GM20000 (cell line): Measurements from ENCODE around the gene CDKAL1.

Experiments used
- DNase-seq: peaks from one replicate; pipeline ENCODE4 v3.0.0; 2012; ENCODE audit warnings: low spot score
- CTCF ChIP-seq: IDR thresholded peaks from 2 replicates; pipeline ENCODE4 v1.5.1; 2012; ENCODE audit warnings: mild to moderate bottlenecking, control low read depth; ENCODE audit errors: extremely low read depth, missing control alignments

The CDKAL1 gene

DNA sequence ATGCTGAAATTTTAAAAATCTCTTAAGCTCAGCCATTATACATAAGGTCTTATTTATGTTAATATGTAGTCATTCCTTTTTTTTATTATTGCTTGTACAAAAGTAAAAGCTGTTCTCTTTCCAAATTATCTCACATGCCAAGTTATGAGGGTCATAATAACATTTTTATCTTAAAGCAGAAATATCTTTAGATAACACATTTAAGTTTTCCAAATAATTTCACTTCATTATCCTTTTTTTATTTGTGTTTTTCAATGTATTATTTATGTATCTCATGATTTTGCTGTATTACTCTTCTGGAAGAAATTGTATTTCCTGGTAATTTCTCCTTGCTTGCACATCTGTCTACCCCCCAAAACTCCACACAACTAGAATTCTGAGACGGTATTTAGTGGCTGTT is 598.2 kb downstream of the CDKAL1 start:
- TF ChIP-seq CTCF, result no peak

DNA sequence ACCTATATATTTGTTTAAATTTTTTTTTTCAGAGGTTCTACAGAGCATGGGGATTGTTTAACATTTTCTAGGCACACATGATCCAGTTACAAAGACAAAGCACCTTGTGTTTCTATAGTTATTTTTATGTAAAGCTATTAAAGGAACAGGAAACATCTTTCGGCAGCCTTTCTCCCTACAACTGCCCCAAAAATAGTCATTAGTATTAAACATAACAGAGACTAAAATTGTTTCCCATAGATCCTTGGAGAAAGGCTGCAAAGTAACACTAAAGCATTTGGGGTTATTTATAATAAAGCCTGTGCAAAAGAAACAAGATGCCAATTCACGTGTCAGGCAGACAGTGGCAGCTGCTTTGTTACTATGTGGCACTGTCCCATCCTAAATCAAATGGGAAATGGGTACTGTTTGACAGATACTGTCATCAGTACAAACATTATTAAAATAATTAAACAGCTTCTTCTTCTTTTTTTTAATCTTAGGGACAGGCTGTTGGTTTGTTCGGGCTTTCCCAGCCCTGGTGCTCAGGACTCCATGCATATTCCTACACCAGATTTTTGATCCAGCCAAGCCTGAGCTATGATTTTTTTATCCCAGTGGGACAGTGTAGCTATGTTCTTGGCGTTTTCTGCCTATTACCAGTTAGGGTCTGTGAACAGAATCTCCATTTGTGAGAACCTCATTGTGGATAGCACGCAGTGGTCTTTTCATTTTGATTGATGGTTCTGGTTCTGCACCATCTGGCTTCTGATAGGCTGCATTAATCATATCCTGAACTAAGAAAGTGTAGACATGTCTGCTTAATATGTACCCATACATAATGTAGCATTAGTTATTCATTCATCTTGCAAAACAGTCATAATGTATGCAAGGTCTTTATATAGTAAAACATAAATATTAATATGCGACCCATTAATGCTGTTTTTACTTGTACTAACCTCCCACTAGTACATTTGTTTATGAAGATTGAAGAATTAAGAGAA is 598.9 kb downstream of the CDKAL1 start:
- TF ChIP-seq CTCF, result no peak
- DNase-seq, result no peak

More for the DNA sequence above, 598.2 kb downstream of the CDKAL1 start:
- no peak for DNase-seq

DNA sequence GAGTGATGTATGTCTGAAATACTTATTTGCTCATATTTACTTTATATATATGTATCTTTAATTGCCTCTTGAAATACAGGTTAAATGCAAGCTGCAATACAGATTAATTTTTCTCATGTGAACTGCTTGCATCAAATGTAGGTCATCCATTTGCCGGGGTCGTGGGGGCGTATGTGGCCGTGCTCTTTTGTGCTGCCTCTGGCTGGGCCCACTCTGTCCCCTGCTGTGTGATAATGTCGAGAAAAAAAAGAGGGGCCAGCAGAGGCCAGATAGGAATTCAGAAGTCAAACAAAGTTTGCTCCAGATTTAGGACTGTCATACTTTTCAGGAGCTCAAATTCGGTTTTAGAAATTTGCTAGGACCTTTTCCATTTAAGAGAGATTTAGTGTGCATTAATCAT is 599.6 kb downstream of the CDKAL1 start:
- no peak for DNase-seq
- no peak for TF ChIP-seq CTCF

- no peak for TF ChIP-seq CTCF
- DNase-seq, result no peak
Observed at GRCh38 chr6:21134356-21134755, 600.1 kb downstream of the CDKAL1 start.

DNA sequence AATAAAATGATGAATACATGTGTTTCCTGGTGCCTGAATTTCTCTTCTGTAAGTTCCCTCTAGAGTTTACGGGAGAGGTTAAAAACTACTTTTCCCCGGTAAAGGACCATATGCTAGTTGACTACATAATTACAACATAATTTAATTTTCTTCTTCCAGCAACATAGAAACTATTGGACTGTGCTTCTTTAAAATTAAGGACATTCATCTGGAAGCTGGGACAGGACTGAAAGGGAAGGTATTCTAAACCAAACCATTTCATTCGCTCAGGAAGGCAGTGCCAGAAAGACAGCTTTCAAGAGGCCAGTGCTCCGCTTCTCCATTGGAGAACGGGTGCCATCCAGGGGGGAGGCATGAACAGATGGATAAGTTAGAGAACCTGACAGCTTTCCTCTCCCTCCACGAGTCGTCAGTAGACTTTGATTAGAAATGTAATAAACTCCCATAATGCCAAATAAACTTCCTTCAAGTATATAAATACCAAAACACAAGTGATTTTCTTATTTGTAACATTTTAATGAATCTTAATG is 601.3 kb downstream of the CDKAL1 start:
- no peak for DNase-seq
- no peak for TF ChIP-seq CTCF

DNA sequence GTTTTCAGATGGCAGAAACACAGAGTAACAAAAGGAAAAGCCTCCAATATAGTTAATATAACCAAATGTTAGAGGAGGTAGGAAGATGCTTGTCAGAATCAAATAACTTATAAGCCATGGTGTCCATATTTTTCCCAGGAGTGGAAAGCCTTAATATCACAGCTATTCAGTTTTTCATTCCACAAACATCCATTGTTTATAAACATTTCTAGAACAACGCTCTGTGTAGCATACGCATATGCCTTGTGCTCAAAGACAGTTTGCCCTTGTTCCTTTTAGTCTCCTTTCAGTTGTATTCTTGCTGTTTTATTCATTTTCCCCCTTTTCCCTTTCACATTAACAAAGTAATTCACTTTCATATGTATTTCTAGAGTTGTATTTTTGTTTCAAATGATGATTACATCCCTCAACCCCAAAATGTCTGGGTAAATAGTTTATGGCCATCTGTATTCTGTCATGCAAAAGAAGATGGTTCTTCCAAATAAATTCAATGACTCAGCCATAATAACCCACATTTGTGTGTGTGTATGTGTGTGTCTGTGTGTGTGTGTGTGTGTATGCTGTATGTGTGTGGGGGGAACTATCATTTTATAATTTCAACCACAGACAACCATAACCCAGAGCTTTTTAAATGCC is 603.6 kb downstream of the CDKAL1 start:
- no peak for TF ChIP-seq CTCF
- no peak for DNase-seq
